Astrocyte of the cerebellum (primary cell): Measurements from ENCODE around the gene ZNF524.

ENCODE experiments used
- DNase-seq: peaks from one replicate; pipeline ENCODE4 v3.0.0-alpha.2; 2011; ENCODE audit warnings: low read depth
- H3K4me3 ChIP-seq: 2 replicates; pipeline ENCODE4 v1.5.1; 2011; ENCODE audit warnings: mild to moderate bottlenecking, low read depth, low read length, moderate library complexity
- in situ Hi-C: cut with HindIII; loops from 2 replicates; pipeline ENCODE4 v1.10.0; 2017; ENCODE audit warnings: low sequenced_read_pairs
- TF ChIP-seq, protein P1 (sequence below): IDR thresholded peaks from 2 replicates; pipeline ENCODE4 v1.5.1; 2012; ENCODE audit warnings: low read length, low read depth, moderate library complexity, mild to moderate bottlenecking; ENCODE audit errors: missing control alignments

ZNF524 gene

DNA sequence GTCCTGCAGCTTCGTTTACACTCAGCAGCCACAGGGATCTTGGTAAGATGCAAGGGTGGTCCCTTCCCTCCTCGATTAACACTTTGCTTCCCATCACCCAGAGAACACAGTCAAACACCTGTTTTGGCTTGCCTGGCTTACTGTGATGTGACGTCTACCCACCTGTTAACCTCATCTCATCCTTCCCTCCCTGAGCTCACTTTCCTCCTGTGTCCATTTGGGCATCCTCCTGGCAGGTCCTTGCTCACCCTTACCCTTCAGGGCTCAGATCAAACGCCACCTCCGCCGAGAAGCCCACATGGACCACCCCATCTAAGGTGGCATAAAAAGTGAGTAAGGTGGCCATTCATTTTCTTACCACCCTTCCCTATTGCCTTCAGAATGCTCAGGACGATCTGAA is 10.0 kb upstream of the ZNF524 start:
- no peak overlapping the region for H3K4me3 ChIP-seq
- in situ Hi-C loops: no loop called here
- no peak for DNase-seq
- TF ChIP-seq, protein P1, sequence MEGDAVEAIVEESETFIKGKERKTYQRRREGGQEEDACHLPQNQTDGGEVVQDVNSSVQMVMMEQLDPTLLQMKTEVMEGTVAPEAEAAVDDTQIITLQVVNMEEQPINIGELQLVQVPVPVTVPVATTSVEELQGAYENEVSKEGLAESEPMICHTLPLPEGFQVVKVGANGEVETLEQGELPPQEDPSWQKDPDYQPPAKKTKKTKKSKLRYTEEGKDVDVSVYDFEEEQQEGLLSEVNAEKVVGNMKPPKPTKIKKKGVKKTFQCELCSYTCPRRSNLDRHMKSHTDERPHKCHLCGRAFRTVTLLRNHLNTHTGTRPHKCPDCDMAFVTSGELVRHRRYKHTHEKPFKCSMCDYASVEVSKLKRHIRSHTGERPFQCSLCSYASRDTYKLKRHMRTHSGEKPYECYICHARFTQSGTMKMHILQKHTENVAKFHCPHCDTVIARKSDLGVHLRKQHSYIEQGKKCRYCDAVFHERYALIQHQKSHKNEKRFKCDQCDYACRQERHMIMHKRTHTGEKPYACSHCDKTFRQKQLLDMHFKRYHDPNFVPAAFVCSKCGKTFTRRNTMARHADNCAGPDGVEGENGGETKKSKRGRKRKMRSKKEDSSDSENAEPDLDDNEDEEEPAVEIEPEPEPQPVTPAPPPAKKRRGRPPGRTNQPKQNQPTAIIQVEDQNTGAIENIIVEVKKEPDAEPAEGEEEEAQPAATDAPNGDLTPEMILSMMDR: no peak

DNA sequence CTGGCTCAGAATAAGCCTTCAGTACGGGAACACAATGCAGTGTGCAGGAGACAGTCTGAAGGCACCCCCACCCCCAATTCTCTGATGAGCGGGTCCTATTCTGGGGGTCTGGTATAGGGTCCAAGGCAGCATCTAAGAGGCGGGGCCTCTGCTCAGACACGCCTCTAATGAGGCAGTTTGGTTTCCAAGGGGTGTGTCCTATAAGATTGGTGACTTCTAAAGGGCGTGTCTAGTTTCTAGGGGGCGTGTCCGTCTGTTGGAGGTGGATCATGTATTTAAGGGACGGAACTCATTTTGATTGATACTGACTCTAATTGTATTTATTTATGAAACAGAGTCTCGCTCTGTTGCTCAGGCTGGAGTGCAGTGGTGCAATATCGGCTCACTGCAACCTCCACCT is 9.5 kb upstream of the ZNF524 start:
- H3K4me3 ChIP-seq: no peak overlapping the region
- no peak for DNase-seq
- in situ Hi-C loops: no loop called here
- TF ChIP-seq, protein P1: no peak

DNA sequence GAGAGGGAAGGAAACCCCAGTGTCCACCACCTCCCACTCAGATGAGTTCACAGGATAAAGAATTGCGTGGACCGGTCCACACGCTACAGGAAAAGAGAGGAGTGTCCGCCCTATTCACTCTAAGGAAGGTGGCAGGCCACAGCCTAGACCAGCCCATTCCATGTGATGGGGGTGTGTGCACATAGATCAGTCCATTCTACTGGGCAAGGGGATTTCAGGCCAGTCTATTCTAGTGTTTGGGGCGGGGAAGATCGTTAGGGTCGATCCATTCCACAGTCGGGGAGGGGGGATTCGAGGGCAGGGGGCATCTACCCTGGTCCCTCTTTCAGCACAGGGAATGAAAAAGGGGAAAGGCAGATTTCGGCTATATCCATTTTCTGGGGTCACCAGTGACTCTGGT is 8.5 kb upstream of the ZNF524 start:
- no peak for DNase-seq
- H3K4me3 ChIP-seq: no peak overlapping the region
- TF ChIP-seq, protein P1: no peak
- in situ Hi-C loops: no loop called here

DNA sequence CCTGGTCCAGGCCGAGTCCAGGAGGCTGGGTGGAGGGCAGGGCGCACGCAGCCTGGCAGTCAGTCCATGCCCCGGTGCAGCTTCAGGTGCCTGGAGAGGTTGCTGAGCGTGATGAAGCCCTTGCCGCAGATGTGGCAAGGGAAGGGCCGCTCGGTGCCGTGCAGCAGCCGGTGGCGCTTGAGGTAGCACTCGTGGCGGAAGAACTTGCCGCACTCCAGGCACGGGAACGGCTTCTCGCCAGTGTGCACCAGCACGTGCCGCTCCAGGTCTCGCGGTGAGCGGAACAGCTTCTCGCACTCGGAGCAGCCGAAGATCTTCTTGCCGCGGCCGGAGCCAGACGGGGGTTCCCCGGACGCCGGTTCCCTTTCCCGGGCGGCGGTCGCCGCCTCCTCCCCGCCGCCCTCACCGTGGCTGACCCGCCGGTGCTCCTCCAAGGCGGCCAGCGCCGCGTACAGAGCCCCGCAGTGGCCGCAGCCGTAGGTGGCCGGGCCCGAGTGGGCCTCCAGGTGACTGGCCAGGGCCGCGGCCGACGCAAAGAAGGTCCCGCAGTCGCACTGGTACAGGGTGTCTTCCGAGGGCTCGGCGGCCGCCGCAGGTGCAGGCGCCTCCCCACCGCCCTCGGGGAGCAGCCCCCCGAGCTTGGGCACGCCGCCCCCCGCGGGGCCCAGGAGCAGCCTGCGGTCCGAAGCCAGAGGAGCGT is 7.5 kb upstream of the ZNF524 start:
- no peak overlapping the region for H3K4me3 ChIP-seq
- DNase-seq: no peak
- TF ChIP-seq, protein P1: no peak
- in situ Hi-C loops: no loop called here

DNA sequence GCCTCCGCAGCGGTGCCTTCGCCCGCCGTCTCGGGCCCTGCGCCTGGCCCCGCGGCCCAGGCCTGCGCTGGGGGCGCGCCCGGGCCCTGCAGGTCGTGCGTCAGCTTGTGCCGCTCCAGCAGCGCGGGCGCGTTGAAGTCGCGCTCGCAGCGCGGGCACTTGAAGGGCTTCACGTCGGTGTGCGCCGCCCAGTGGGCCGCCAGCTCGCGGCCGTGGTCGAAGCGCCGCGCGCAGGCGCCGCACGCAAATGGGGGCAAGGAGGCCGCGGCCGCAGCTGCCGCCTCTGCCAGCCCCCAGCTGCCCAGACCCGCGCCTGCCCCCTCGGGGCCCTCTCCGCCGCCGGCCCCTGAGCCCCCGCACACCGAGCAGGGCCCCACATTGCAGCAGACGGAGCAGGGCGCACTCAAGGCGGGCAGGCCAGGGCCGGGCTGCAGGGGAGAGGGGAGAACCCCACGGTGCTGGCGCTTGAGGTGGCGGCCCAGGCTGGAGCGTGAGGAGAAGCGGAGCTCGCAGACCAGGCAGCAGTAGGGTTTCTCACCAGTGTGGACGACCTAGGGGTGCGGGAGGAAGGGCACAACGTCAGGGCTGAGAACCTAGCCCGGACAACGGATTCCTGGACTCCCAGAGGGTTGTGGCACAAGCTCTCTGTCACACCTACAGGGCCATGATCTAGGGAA is 6.9 kb upstream of the ZNF524 start:
- TF ChIP-seq, protein P1: no peak
- DNase-seq: no peak
- in situ Hi-C loops: no loop called here
- no peak overlapping the region for H3K4me3 ChIP-seq

DNA sequence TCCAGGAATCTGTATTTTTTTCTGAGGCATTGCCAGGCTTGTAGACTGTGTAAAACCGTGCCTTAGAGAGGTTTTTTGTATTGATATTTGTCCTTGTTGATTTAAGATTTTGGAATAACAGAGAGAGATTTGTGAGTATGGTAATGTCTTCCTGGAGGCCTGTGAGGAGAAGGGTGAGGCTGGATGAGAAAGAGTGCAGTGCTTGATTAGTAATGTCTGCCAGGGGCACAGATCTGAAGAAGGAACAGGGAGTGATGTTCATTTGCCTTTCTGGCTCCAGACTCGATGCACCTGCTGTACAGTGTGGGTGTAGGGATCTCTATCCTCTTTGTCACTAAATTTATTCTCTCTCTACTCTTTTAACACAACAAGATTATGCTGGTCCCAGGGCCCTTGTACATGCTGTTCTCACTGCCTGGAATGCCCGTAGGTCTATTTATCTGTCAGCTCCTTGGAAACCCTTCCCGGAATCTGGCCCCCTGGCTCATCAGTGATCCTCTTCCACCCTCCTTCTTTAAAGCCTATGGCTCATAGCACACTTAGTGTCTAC is 5.0 kb upstream of the ZNF524 start:
- H3K4me3 ChIP-seq: no peak overlapping the region
- TF ChIP-seq, protein P1: no peak
- DNase-seq: no peak
- in situ Hi-C loops: no loop called here
